HL-60/S4 (cell line): ENCODE data around the gene SLC2A10.

ENCODE experiments used
- in situ Hi-C: fragments of 300-500 bp; cut with MboI; formaldehyde crosslinking; loops from 2 replicates; pipeline ENCODE4 v1.14.3; 2022; ENCODE audit warnings: low sequenced_read_pairs

SLC2A10 gene

GRCh38 chr20:46724343-46724959 lies 15.0 kb downstream of the SLC2A10 start:
- in situ Hi-C loops: no loop called here

- in situ Hi-C loops: no loop called here
These were observed 16.0 kb downstream of the SLC2A10 start for GRCh38 chr20:46725186-46726165.

GRCh38 chr20:46731770-46732169 lies 22.3 kb downstream of the SLC2A10 start:
- in situ Hi-C loops: no loop called here

- in situ Hi-C loops: no loop called here
These were observed 26.0 kb downstream of the SLC2A10 start for GRCh38 chr20:46735436-46735835.

GRCh38 chr20:46739431-46740213 lies 30.2 kb downstream of the SLC2A10 start:
- in situ Hi-C loops: no loop called here

GRCh38 chr20:46740214-46740609 lies 30.8 kb downstream of the SLC2A10 start:
- in situ Hi-C loops: no loop called here

GRCh38 chr20:46741924-46742668 lies 32.6 kb downstream of the SLC2A10 start:
- in situ Hi-C loops: no loop called here

GRCh38 chr20:46742669-46743045 lies 33.2 kb downstream of the SLC2A10 start:
- in situ Hi-C loops: no loop called here

GRCh38 chr20:46743088-46743487 lies 33.6 kb downstream of the SLC2A10 start:
- in situ Hi-C loops: no loop called here

- in situ Hi-C loops: no loop called here
These were observed 37.6 kb downstream of the SLC2A10 start for GRCh38 chr20:46746956-46747526.

- in situ Hi-C loops: no loop called here
These were observed 39.7 kb downstream of the SLC2A10 start for GRCh38 chr20:46749147-46749546.

- in situ Hi-C loops: loop anchor here (10.0 kb wide), 2 partner anchors 403 to 633 kb away; no protein-coding TSS in a partner anchor
These were observed 42.4 kb downstream of the SLC2A10 start for GRCh38 chr20:46751856-46752255.

- in situ Hi-C loops: loop anchor here (10.0 kb wide), 2 partner anchors 402 to 632 kb away; no protein-coding TSS in a partner anchor
These were observed 43.3 kb downstream of the SLC2A10 start for GRCh38 chr20:46752728-46753127.

- in situ Hi-C loops: loop anchor here (10.0 kb wide), 2 partner anchors 399 to 629 kb away; no protein-coding TSS in a partner anchor
These were observed 46.3 kb downstream of the SLC2A10 start for GRCh38 chr20:46755483-46756413.

- in situ Hi-C loops: loop anchor here (10.0 kb wide), 2 partner anchors 398 to 628 kb away; no protein-coding TSS in a partner anchor
These were observed 47.0 kb downstream of the SLC2A10 start for GRCh38 chr20:46756419-46756818.

GRCh38 chr20:46757135-46757534 lies 47.7 kb downstream of the SLC2A10 start:
- in situ Hi-C loops: loop anchor here (10.0 kb wide), 2 partner anchors 398 to 628 kb away; no protein-coding TSS in a partner anchor

- in situ Hi-C loops: loop anchor here (10.0 kb wide), 2 partner anchors 397 to 627 kb away; no protein-coding TSS in a partner anchor
These were observed 48.6 kb downstream of the SLC2A10 start for GRCh38 chr20:46757754-46758678.
